IMR-90 (cell line): ENCODE results near the gene FGR. TPM values are rescaled to one million over a fixed set of nuclear protein-coding genes. Genes with fewer than 3 reads are reported as not detected.
A peak's percentile ranks its signal among the peaks of the same experiment; 100 is the strongest.

Source experiments
- ATAC-seq: fragments of 200-7000 bp; cut with Tn5 transposase; 2 replicates; pipeline ENCODE4 v1.9.1; 2020; ENCODE audit warnings: low read depth, mild to moderate bottlenecking, moderate library complexity
- BruUV-seq: library from RNA; stranded (reverse); fragments of 400-500 nt; replicated peaks from 2 replicates; lab custom pipeline; 2021; lab: Mats Ljungman, UMichigan
- CTCF ChIA-PET: fragments of 300-600 bp; formaldehyde crosslinking; extraction: SDS; loops from one replicate; lab custom pipeline; 2021; ENCODE audit warnings: antibody characterized with exemption; lab: Yijun Ruan, JAX
- POLR2A ChIA-PET: fragments of 300-600 bp; sonication (Branson Sonifier 250); formaldehyde crosslinking; loops from one replicate; lab custom pipeline; 2022; ENCODE audit warnings: antibody characterized with exemption; ENCODE audit not compliant: unreplicated experiment; lab: Charles Lee
- DNase-seq: peaks from one replicate; pipeline ENCODE4 v3.0.0; 2013
- H2AFZ ChIP-seq: replicated peaks from 2 replicates; pipeline ENCODE3; 2013; ENCODE audit warnings: low read length, mild to moderate bottlenecking; ENCODE audit not compliant: poor library complexity
- H2AK5ac ChIP-seq: 2 replicates; pipeline ENCODE4 v1.6.1; 2013; ENCODE audit warnings: low read depth, low read length, inconsistent platforms
- H2AK9ac ChIP-seq: replicated peaks from 2 replicates; pipeline ENCODE3; 2013; ENCODE audit warnings: mild to moderate bottlenecking, low read depth, low read length, moderate library complexity; ENCODE audit not compliant: poor library complexity
- H2BK120ac ChIP-seq: 2 replicates; pipeline ENCODE4 v1.6.1; 2013; ENCODE audit warnings: low read depth, low read length, inconsistent platforms
- H2BK15ac ChIP-seq: 3 replicates; pipeline ENCODE4 v1.6.1; 2013; ENCODE audit warnings: low read depth, low read length, inconsistent platforms
- H2BK20ac ChIP-seq: 2 replicates; pipeline ENCODE4 v1.6.1; 2013; ENCODE audit warnings: low read depth, mild to moderate bottlenecking, inconsistent platforms, low read length, moderate library complexity
- H2BK5ac ChIP-seq: 2 replicates; pipeline ENCODE4 v1.6.1; 2013; ENCODE audit warnings: mild to moderate bottlenecking, low read depth, low read length, inconsistent platforms; ENCODE audit not compliant: poor library complexity, severe bottlenecking
- H3K14ac ChIP-seq: replicated peaks from 2 replicates; pipeline ENCODE4 v1.6.1; 2013; ENCODE audit warnings: low read depth, low read length, inconsistent platforms
- H3K18ac ChIP-seq: 2 replicates; pipeline ENCODE4 v1.6.1; 2013; ENCODE audit warnings: low read depth, low read length, control low read depth
- H3K23ac ChIP-seq: 2 replicates; pipeline ENCODE4 v1.6.1; 2013; ENCODE audit warnings: low read depth, low read length, inconsistent platforms
- H3K27ac ChIP-seq: 2 replicates; pipeline ENCODE4 v1.5.1; 2013; ENCODE audit warnings: mild to moderate bottlenecking, control low read depth, low read length; ENCODE audit not compliant: insufficient read depth
- H3K27me3 ChIP-seq: 2 replicates; pipeline ENCODE4 v1.6.1; 2013; ENCODE audit warnings: low read length; ENCODE audit not compliant: control insufficient read depth, insufficient read depth
- H3K36me3 ChIP-seq: 2 replicates; pipeline ENCODE4 v1.6.1; 2013; ENCODE audit warnings: low read length, mixed read lengths; ENCODE audit not compliant: control insufficient read depth, insufficient read depth
- H3K4ac ChIP-seq: 2 replicates; pipeline ENCODE4 v1.6.1; 2013; ENCODE audit warnings: low read depth, low read length, inconsistent platforms
- H3K4me1 ChIP-seq: 2 replicates; pipeline ENCODE4 v1.6.1; 2013; ENCODE audit warnings: low read length, mixed read lengths; ENCODE audit not compliant: control insufficient read depth, insufficient read depth
- H3K4me2 ChIP-seq: 2 replicates; pipeline ENCODE4 v1.6.1; 2013; ENCODE audit warnings: low read depth, mild to moderate bottlenecking, control low read depth, low read length, moderate library complexity
- H3K4me3 ChIP-seq: 2 replicates; pipeline ENCODE4 v1.5.1; 2013; ENCODE audit warnings: low read depth, mild to moderate bottlenecking, control low read depth, low read length, moderate library complexity; ENCODE audit not compliant: insufficient read depth
- H3K56ac ChIP-seq: 2 replicates; pipeline ENCODE4 v1.6.1; 2013; ENCODE audit warnings: low read length, inconsistent platforms; ENCODE audit not compliant: insufficient read depth; ENCODE audit errors: extremely low read depth
- H3K79me1 ChIP-seq, 2 experiments: 2 replicates each; pipeline ENCODE4 v1.6.1; 2013; ENCODE audit warnings: low read length in 2 of 2, inconsistent platforms in 1 of 2, low read depth in 1 of 2
- H3K9ac ChIP-seq: 2 replicates; pipeline ENCODE4 v1.6.1; 2013; ENCODE audit warnings: low read depth, low read length, control low read depth
- H3K9me1 ChIP-seq: 2 replicates; pipeline ENCODE4 v1.6.1; 2013; ENCODE audit warnings: low read length, inconsistent platforms; ENCODE audit not compliant: insufficient read depth
- H3K9me3 ChIP-seq: 2 replicates; pipeline ENCODE4 v1.6.1; 2013; ENCODE audit warnings: low read length; ENCODE audit not compliant: control insufficient read depth, insufficient read depth
- H4K20me1 ChIP-seq: 2 replicates; pipeline ENCODE4 v1.6.1; 2013; ENCODE audit warnings: low read length, inconsistent platforms; ENCODE audit not compliant: insufficient read depth
- H4K5ac ChIP-seq: 2 replicates; pipeline ENCODE4 v1.6.1; 2013; ENCODE audit warnings: mild to moderate bottlenecking, low read depth, low read length, control low read depth
- H4K8ac ChIP-seq, 2 experiments: 2 replicates each; pipeline ENCODE4 v1.6.1; 2013; ENCODE audit warnings: low read depth in 2 of 2, low read length in 2 of 2, control low read depth in 1 of 2, inconsistent platforms in 1 of 2
- H4K91ac ChIP-seq: 2 replicates; pipeline ENCODE4 v1.6.1; 2013; ENCODE audit warnings: low read depth, low read length, inconsistent platforms; ENCODE audit not compliant: insufficient read depth
- CEBPB ChIP-seq: IDR thresholded peaks from 2 replicates; pipeline ENCODE4 v1.6.1; 2012; ENCODE audit warnings: low read depth, low read length, improper control_type of control experiment
- NFE2L2 ChIP-seq: fragments of 150-350 bp; IDR thresholded peaks from 2 replicates; pipeline ENCODE4 v1.6.1; 2016; ENCODE audit warnings: low read depth, mild to moderate bottlenecking, low read length
- RCOR1 ChIP-seq: IDR thresholded peaks from 2 replicates; pipeline ENCODE4 v1.6.1; 2012; ENCODE audit warnings: mild to moderate bottlenecking, low read length, improper control_type of control experiment; ENCODE audit not compliant: insufficient replicate concordance
- WGBS, 2 experiments: methylation state at CpG; one replicate each; pipeline versions ENCODE4 v1.1.5 to v1.1.7; 2013; ENCODE audit warnings: missing lambda C conversion rate in 2 of 2; ENCODE audit not compliant: insufficient read length in 1 of 2; ENCODE audit errors: extremely low coverage in 2 of 2; 5-methylcytosine and 5-hydroxymethylcytosine counted together
- dilution Hi-C: fragments of 300-500 bp; cut with HindIII; formaldehyde crosslinking; loops from one replicate; pipeline ENCODE4 v1.14.3; 2018; ENCODE audit warnings: low sequenced_read_pairs; ENCODE audit not compliant: unreplicated experiment
- in situ Hi-C: fragments of 300-500 bp; cut with MboI; formaldehyde crosslinking; loops from 3 replicates; pipeline ENCODE4 v1.14.3; 2019; ENCODE audit warnings: low sequenced_read_pairs, inconsistent platforms, mixed read lengths
- intact Hi-C: fragments of 100-400 bp; cut with micrococcal nuclease; formaldehyde crosslinking; loops from 2 replicates; pipeline ENCODE4 v1.10.0; 2022
- polyA plus RNA-seq, 3 experiments: library from polyadenylated mRNA; depleted of rRNA; stranded (reverse); fragments of >200 nt; gene quantifications; 2 replicates each; pipeline ENCODE4 v1.2.3, GENCODE V29; 2012; ENCODE audit warnings: low replicate concordance in 1 of 3
- total RNA-seq: library from RNA; depleted of rRNA; stranded (reverse); fragments of >200 nt; gene quantifications from 2 replicates; pipeline ENCODE4 v1.2.3, GENCODE V29; 2012

Gene FGR
- total and polyA plus RNA-seq, 2 of the 4 experiments (the other 2 are of a cell fraction) = not detected

GRCh38 chr1:27564710-27565649 lies 70.0 kb downstream of the FGR start:
- H2AK9ac ChIP-seq = no peak overlapping the region
- no peaks in the 10 kb centered on the region for H3K9me3 ChIP-seq
- H4K20me1 ChIP-seq = peaks cover 47% of the 10 kb centered on the region
- dilution Hi-C loops (no loop called here), in situ Hi-C loops (no loop called here), intact Hi-C loops (no loop called here)
- peak overlapping the region; percentile 10; the same call in 1 of the 2 replicates for H2BK120ac ChIP-seq
- ChIA-PET POLR2A (no interaction called here), CTCF (interaction anchor here (0.6 to 1.0 kb wide), 2 partner anchors 8 to 10 kb away, joined by 3 read pairs; no protein-coding TSS in a partner anchor)
- no peak overlapping the region for H3K4me3 ChIP-seq
- no peak overlapping the region for H4K5ac ChIP-seq
- H3K14ac ChIP-seq = peak overlapping the region; percentile 10
- no peak overlapping the region for H3K9ac ChIP-seq
- H4K8ac ChIP-seq = no peak overlapping the region; a peak in 1 of 4 replicates
- H3K36me3 ChIP-seq = no peaks in the 10 kb centered on the region
- peaks cover 35 to 95% of the 10 kb centered on the region in 2 experiments; a peak in 3 of 4 replicates for H3K79me1 ChIP-seq
- TF ChIP-seq CEBPB = no peak
- TF ChIP-seq RCOR1 = no peak
- TF ChIP-seq NFE2L2 = no peak
- peak overlapping the region; percentile 75 for H3K4ac ChIP-seq
- BruUV-seq = no TSS peak
- H2BK15ac ChIP-seq = 0 out of 3 replicates have a peak overlapping the region, but pooled peaks have one; percentile 24
- H2AK5ac ChIP-seq = peak overlapping the region; percentile 29; the same call in 1 of the 2 replicates
- H3K4me2 ChIP-seq = no peak overlapping the region
- no peak overlapping the region for H2AFZ ChIP-seq
- peak overlapping the region; percentile 67; the same call in 1 of the 2 replicates for H3K23ac ChIP-seq
- no peak overlapping the region for H3K56ac ChIP-seq
- peaks cover 56% of the 10 kb centered on the region for H3K4me1 ChIP-seq
- H4K91ac ChIP-seq = no peak overlapping the region
- H2BK20ac ChIP-seq = no peak overlapping the region
- H3K9me1 ChIP-seq = peaks cover 37% of the 10 kb centered on the region
- H2BK5ac ChIP-seq = no peak overlapping the region
- H3K18ac ChIP-seq = no peak overlapping the region
- no peak overlapping the region for H3K27ac ChIP-seq
- 78% methylated on average over 9 of the region's 26 CpGs; no CpG with 5 or more reads in 1 of the 2 experiments for WGBS, 2 experiments
- DNase-seq (no peak), ATAC-seq (no peak)
- H3K27me3 ChIP-seq = no peaks in the 10 kb centered on the region
